ENCODE data around the gene MKNK2. TPM values are rescaled to one million over a fixed set of nuclear protein-coding genes. Genes with fewer than 3 reads are reported as not detected.
"Not testable (repeated sequence)": the region's sequence is repeated elsewhere in the genome, so short reads cannot be mapped to it uniquely, and the experiment has no call there.

Gene MKNK2
- total and polyA plus RNA-seq, 3 experiments from 2014 or later = 50.8 to 147 (median 137) TPM

DNA sequence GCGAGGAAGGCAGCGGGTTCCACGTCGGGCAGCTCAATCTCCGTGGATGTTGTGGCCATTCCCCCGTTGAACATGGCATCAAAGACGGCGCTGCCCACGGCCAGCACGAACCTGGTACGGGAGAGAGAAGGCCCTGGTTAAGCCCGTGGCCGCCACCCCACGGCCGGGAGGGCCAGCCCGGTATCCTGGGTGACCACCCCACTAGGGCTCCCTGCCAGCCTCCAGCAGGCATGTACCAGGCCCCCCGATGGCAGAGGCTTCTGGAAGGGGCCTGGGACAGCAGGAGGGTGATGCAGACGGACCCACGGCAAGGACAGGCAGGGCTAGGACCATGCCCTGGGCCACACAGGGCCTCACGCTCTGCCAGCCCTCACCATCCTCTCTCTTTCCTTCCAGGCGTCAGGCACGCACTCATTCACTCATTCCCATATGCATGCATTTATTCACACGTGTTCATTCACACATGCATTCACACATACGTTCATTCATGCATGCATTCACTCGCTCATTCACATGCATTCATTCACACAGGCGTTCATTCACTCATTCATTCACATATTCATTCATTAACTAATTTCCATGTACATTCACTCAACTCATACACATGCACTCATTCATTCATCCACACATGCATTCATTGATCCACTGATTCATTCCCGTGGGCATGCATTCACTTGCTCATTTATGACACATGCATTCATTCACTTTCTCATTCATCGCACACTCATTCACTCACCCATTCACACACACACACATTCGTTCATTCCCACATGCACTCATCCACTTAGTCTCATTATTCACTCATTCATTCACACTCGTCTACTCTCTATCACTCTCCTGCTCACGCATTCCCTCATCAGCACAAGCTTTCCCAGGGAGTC, 53.5 kb downstream of the MKNK2 start:
- no peaks in the 10 kb centered on the region for H3K9me3 ChIP-seq (ENCODE audit: low read length)
- POLR2A ChIA-PET = interaction anchor here (1.0 kb wide), 1 partner anchor 56 kb away, joined by 4 read pairs; no protein-coding TSS in a partner anchor
- H3K27me3 Mint-ChIP-seq = no peaks in the 10 kb centered on the region
- peaks cover 0 to 45% (median 15%) of the 10 kb centered on the region in 3 donors for H3K36me3 Mint-ChIP-seq
- CTCF ChIA-PET = no interaction called here
- no peaks in the 10 kb centered on the region for H3K9me3 Mint-ChIP-seq
- peaks cover 4% of the 10 kb centered on the region for H3K36me3 ChIP-seq (ENCODE audit: insufficient read depth, low read length)
- no peak overlapping the region for H3K27ac ChIP-seq (ENCODE audit: low read depth, low read length)
- H3K27ac Mint-ChIP-seq = peak overlapping the region in 4 of 8 donors; percentile 14 to 81 (median 43)
- H3K4me3 ChIP-seq (ENCODE audit: low read length) = no peak overlapping the region
- no peaks in the 10 kb centered on the region for H3K27me3 ChIP-seq (ENCODE audit: insufficient read depth, low read length, poor library complexity, severe bottlenecking)
- no peaks in the 10 kb centered on the region for H3K4me1 ChIP-seq (ENCODE audit: insufficient read depth, low read length)
- no peak overlapping the region for H3K4me3 Mint-ChIP-seq
- DNase-seq = no peak
- H3K4me1 Mint-ChIP-seq = peaks cover 2 to 6% (median 3%) of the 10 kb centered on the region in 3 donors

DNA sequence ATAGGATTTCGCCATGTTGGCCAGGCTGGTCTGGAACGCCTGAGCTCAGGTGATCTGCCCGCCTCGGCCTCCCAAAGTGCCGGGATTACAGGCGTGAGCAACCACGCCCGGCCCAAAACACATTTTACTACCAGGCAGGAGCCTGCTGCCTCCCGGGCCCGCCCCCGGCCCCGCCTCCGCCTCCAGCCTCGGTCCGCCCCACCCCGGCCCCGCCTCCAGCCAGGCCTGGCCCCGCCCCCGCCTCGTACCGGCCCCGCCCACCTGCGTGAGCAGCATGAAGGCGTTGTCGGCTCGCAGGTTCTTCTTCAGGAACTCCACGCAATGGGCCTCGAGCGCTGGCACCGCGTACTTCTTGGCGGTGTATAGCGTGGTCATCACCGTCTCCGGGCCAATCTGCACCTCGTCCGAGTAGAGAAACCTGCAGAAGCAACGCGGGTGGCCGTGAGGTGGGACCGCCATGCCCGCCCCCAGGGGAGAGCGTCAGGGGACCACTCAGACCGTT, 58.2 kb downstream of the MKNK2 start:
- Histone ChIP-seq H3K36me3 (ENCODE audit: insufficient read depth, low read length) (peaks cover 17% of the 10 kb centered on the region), H3K4me1 (ENCODE audit: insufficient read depth, low read length) (no peaks in the 10 kb centered on the region), H3K27ac (ENCODE audit: low read depth, low read length) (no peak overlapping the region), H3K27me3 (ENCODE audit: insufficient read depth, low read length, poor library complexity, severe bottlenecking) (no peaks in the 10 kb centered on the region), H3K4me3 (ENCODE audit: low read length) (no peak overlapping the region), H3K9me3 (ENCODE audit: low read length) (no peaks in the 10 kb centered on the region)
- DNase-seq = no peak
- no peaks in the 10 kb centered on the region for H3K27me3 Mint-ChIP-seq
- CTCF ChIA-PET = no interaction called here
- no peaks in the 10 kb centered on the region for H3K9me3 Mint-ChIP-seq
- H3K27ac Mint-ChIP-seq = no peak overlapping the region
- H3K36me3 Mint-ChIP-seq = peaks cover 0 to 62% (median 10%) of the 10 kb centered on the region in 3 donors
- peaks cover 0 to 3% (median under 1%) of the 10 kb centered on the region in 3 donors for H3K4me1 Mint-ChIP-seq
- no peak overlapping the region for H3K4me3 Mint-ChIP-seq
- POLR2A ChIA-PET = no interaction called here

DNA sequence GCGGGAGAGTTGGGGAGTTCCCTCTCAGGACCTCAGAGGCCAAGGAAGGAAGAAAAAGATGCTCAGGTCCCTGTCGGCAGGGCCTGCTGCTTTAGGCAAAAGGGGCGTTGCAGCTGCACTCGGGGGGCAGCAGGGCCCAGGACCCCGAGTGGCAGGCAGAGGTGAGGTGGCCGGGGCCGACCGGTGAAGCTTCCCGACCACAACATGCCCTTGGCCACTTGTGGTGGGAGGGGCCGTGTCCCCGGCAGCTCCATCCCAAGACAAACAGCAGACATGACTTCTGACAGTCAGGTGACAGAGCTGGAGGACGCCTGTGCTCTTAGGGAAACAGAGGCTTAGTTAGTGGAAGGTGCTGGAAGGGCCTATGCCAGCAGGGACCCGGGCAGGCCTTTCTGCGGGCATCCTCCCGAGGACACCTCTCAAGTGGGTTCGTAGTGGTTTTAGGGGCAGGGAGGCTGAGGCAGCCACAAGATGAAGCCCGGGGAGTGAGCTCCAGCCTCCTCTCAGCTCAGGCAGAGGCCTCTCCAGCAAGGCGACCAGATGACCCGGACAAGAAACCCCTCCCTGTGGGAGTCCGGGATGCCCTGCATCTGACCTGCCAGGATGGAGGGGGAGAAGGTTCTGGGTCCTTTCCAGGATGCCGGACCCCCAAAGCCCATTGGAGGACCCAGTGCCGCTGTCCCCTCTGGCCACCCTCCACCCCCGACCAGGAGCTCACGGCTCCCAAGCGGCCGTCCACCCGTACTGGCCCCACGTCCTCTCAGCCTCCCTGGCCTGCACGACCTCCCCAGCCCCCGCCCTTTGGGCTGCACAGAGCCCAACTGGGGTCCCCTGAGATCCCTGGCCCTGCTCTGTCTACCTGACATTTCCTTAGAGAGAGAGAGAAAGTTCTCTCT, 59.8 kb downstream of the MKNK2 start:
- no peaks in the 10 kb centered on the region for H3K4me1 ChIP-seq (ENCODE audit: insufficient read depth, low read length)
- Mint-ChIP-seq H3K9me3 (no peaks in the 10 kb centered on the region), H3K4me1 (no peaks in the 10 kb centered on the region), H3K36me3 (peaks cover 0 to 64% (median 6%) of the 10 kb centered on the region in 3 donors), H3K27ac (peak overlapping the region in 3 of 8 donors; percentile 47 to 76 (median 61)), H3K27me3 (no peaks in the 10 kb centered on the region), H3K4me3 (no peak overlapping the region)
- H3K36me3 ChIP-seq (ENCODE audit: insufficient read depth, low read length) = peaks cover 17% of the 10 kb centered on the region
- H3K27me3 ChIP-seq (ENCODE audit: insufficient read depth, low read length, poor library complexity, severe bottlenecking) = no peaks in the 10 kb centered on the region
- ChIA-PET POLR2A (no interaction called here), CTCF (interaction anchor here (1.6 kb wide), 1 partner anchor 62 kb away, joined by 3 read pairs; no protein-coding TSS in a partner anchor)
- H3K4me3 ChIP-seq (ENCODE audit: low read length) = no peak overlapping the region
- H3K27ac ChIP-seq (ENCODE audit: low read depth, low read length) = no peak overlapping the region
- no peak for DNase-seq
- no peaks in the 10 kb centered on the region for H3K9me3 ChIP-seq (ENCODE audit: low read length)

DNA sequence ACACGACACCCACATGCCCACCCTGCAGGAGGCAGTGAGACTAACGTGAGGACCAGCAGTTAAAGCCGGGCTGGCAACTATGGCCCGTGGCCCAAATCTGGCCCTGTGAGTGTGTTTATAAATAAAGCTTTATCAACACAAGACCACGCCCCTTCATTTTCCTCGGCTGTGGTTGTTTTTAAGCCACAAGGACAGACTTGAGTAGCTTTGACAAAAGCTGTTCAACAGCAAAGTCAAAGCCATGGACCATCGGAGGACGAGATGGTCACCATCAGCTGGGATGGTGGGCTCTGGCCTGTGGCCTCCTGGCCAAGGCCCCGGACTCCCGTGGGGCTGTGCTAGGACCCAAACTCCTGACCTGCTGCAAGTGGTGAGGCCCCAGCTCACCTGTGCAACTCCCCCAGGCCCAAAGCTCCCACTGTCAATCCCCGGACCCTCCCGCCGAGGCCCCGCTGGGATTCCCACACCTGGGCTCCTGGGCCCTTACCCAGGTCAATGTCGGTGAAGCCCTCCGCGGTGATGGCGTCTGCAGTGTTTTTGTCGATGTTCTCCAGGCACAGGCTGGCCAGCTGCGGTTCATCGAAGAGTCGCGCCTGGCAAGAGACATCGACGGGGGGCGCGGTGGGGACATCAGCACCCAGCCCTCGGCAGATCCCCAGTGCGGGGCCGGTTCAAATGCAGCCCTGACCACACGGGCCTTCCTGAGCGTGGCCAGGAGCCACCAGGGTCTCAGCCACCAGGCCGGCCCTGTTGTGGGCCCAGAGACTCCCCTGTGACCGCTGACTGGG, 60.6 kb downstream of the MKNK2 start:
- no peaks in the 10 kb centered on the region for H3K27me3 Mint-ChIP-seq
- Histone ChIP-seq H3K36me3 (ENCODE audit: insufficient read depth, low read length) (peaks cover 13% of the 10 kb centered on the region), H3K4me3 (ENCODE audit: low read length) (no peak overlapping the region), H3K9me3 (ENCODE audit: low read length) (no peaks in the 10 kb centered on the region), H3K27ac (ENCODE audit: low read depth, low read length) (no peak overlapping the region), H3K4me1 (ENCODE audit: insufficient read depth, low read length) (no peaks in the 10 kb centered on the region), H3K27me3 (ENCODE audit: insufficient read depth, low read length, poor library complexity, severe bottlenecking) (no peaks in the 10 kb centered on the region)
- no peaks in the 10 kb centered on the region for H3K9me3 Mint-ChIP-seq
- no peak overlapping the region for H3K4me3 Mint-ChIP-seq
- POLR2A ChIA-PET = interaction anchor here (0.5 to 0.6 kb wide), 2 partner anchors 23 to 72 kb away, joined by 3 to 6 read pairs; no protein-coding TSS in a partner anchor
- peak overlapping the region in 2 of 8 donors; percentile 61 to 65 for H3K27ac Mint-ChIP-seq
- no peaks in the 10 kb centered on the region for H3K4me1 Mint-ChIP-seq
- DNase-seq = no peak
- peaks cover 0 to 65% (median 2%) of the 10 kb centered on the region in 3 donors for H3K36me3 Mint-ChIP-seq
- CTCF ChIA-PET = interaction anchor here (1.4 to 1.6 kb wide), 2 partner anchors 13 to 61 kb away, joined by 3 read pairs; no protein-coding TSS in a partner anchor

DNA sequence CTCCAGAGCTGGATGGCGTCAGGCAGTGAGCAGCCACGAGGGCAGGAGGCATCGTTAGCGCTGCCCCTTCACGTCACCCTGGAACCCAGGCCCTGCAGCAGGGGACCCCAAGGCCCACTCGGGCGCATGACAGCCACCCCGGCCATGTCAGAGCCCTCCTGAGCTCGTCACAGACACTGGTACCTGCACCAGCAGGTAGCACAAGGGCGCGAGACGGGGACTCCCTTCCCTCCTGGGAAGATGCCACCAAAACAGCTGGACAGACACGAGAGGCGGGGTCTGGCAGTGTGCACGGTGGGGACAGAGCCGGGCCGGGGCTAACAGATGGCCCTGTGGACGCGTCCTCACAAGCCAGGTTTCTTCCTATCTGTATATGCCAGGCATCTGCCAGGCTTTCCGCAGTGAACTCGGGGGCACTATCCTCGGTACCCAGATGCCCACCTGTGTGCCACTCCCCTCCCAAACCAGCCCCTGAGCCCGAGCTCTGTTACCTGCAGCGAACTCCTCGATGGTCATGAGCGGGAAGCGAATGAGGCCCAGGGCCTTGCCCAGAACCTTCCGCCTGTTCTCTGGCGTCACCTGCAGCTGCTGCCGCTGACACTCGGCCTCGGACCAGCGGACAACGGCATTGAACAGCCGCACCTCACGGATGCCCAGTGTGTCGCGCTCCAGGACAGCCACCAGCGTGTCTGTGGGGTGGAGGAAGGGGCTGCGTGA, 61.4 kb downstream of the MKNK2 start:
- H3K4me3 Mint-ChIP-seq = no peak overlapping the region
- ChIA-PET CTCF (interaction anchor here (1.1 to 1.4 kb wide), 2 partner anchors 12 to 14 kb away, joined by 3 to 4 read pairs; no protein-coding TSS in a partner anchor), POLR2A (interaction anchor here (0.6 kb wide), 1 partner anchor 174 kb away, joined by 7 read pairs; the partner anchor contains the start of gene DOT1L)
- H3K27me3 Mint-ChIP-seq = no peaks in the 10 kb centered on the region
- H3K4me1 Mint-ChIP-seq = no peaks in the 10 kb centered on the region
- peaks cover 13% of the 10 kb centered on the region for H3K36me3 ChIP-seq (ENCODE audit: insufficient read depth, low read length)
- H3K27me3 ChIP-seq (ENCODE audit: insufficient read depth, low read length, poor library complexity, severe bottlenecking) = no peaks in the 10 kb centered on the region
- H3K4me1 ChIP-seq (ENCODE audit: insufficient read depth, low read length) = no peaks in the 10 kb centered on the region
- H3K9me3 Mint-ChIP-seq = no peaks in the 10 kb centered on the region
- no peak for DNase-seq
- no peak overlapping the region for H3K4me3 ChIP-seq (ENCODE audit: low read length)
- H3K36me3 Mint-ChIP-seq = peaks cover 0 to 70% (median under 1%) of the 10 kb centered on the region in 3 donors
- no peaks in the 10 kb centered on the region for H3K9me3 ChIP-seq (ENCODE audit: low read length)
- no peak overlapping the region for H3K27ac ChIP-seq (ENCODE audit: low read depth, low read length)
- peak overlapping the region in 2 of 8 donors; percentile 12 to 66 for H3K27ac Mint-ChIP-seq

DNA sequence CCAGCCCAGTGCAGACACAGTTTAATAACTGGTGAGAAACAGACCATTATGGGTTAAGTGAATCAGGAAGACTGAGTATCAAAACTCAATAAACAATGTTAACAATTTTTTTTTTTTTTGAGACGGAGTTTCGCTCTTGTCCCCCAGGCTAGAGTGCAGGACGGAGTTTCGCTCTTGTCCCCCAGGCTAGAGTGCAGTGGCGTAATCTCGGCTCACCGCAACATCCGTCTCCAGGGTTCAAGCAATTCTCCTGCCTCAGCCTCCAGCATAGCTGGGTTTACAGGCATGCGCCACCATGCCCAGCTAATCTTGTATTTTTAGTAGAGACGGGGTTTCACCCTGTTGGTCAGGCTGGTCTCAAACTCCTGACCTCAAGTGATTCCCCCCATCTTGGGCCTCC, 62.6 kb downstream of the MKNK2 start:
- H3K27me3 ChIP-seq (ENCODE audit: insufficient read depth, low read length, poor library complexity, severe bottlenecking); H3K27ac ChIP-seq (ENCODE audit: low read depth, low read length); H3K9me3 ChIP-seq (ENCODE audit: low read length); H3K9me3 Mint-ChIP-seq; DNase-seq; H3K27me3 Mint-ChIP-seq; H3K4me1 ChIP-seq (ENCODE audit: insufficient read depth, low read length); POLR2A ChIA-PET; H3K4me3 Mint-ChIP-seq; H3K4me3 ChIP-seq (ENCODE audit: low read length); H3K4me1 Mint-ChIP-seq: not testable (repeated sequence)
- CTCF ChIA-PET = interaction anchor here (1.1 kb wide), 1 partner anchor 16 kb away, joined by 4 read pairs; no protein-coding TSS in a partner anchor
- H3K36me3 ChIP-seq (ENCODE audit: insufficient read depth, low read length) = peaks cover 13% of the 10 kb centered on the region
- Mint-ChIP-seq H3K27ac (peak overlapping the region in 2 of 8 donors; percentile 41 to 68), H3K36me3 (peaks cover 0 to 73% (median 1%) of the 10 kb centered on the region in 3 donors)
